HepG2 (cell line): Measurements from ENCODE around the gene CTF1. TPM values are rescaled to one million over a fixed set of nuclear protein-coding genes. Genes with fewer than 3 reads are reported as not detected.

Experiments
- AFF4 ChIP-seq: sonication (generic); formaldehyde crosslinking; IDR thresholded peaks from 2 replicates; pipeline ENCODE4 v1.4.0; 2020; ENCODE audit warnings: missing genetic modification reagents
- ARHGAP35 ChIP-seq: sonication (generic); formaldehyde crosslinking; IDR thresholded peaks from 2 replicates; pipeline ENCODE4 v1.9.0; 2022; ENCODE audit warnings: mild to moderate bottlenecking, inconsistent platforms, moderate library complexity, missing genetic modification reagents, borderline replicate concordance
- ATRX ChIP-seq: sonication (generic); formaldehyde crosslinking; IDR thresholded peaks from 2 replicates; pipeline ENCODE4 v1.4.0; 2020; ENCODE audit warnings: missing genetic modification reagents, borderline replicate concordance
- BRD4 ChIP-seq: sonication (generic); formaldehyde crosslinking; IDR thresholded peaks from 2 replicates; pipeline ENCODE4 v1.4.0; 2020; ENCODE audit warnings: missing genetic modification reagents
- FLYWCH1 ChIP-seq: sonication (generic); formaldehyde crosslinking; IDR thresholded peaks from 2 replicates; pipeline ENCODE4 v1.8.1; 2023; ENCODE audit warnings: mild to moderate bottlenecking, missing genetic modification reagents
- HHEX ChIP-seq: IDR thresholded peaks from 2 replicates; pipeline ENCODE4 v1.6.1; 2016; ENCODE audit warnings: control low read depth
- KLF13 ChIP-seq: sonication (generic); formaldehyde crosslinking; IDR thresholded peaks from 2 replicates; pipeline ENCODE4 v1.4.0; 2020; ENCODE audit warnings: mild to moderate bottlenecking, missing genetic modification reagents
- KLF15 ChIP-seq: sonication (generic); formaldehyde crosslinking; IDR thresholded peaks from 2 replicates; pipeline ENCODE4 v1.8.1; 2023; ENCODE audit warnings: borderline replicate concordance, mild to moderate bottlenecking, inconsistent platforms, missing genetic modification reagents, mixed read lengths
- KLF6 ChIP-seq: IDR thresholded peaks from 2 replicates; pipeline ENCODE4 v1.8.0; 2016; ENCODE audit warnings: missing biosample characterization, missing genetic modification reagents
- NCOA1 ChIP-seq: sonication (generic); formaldehyde crosslinking; IDR thresholded peaks from 2 replicates; pipeline ENCODE4 v1.9.0; 2021; ENCODE audit warnings: missing genetic modification reagents
- SCMH1 ChIP-seq: sonication (generic); formaldehyde crosslinking; IDR thresholded peaks from 2 replicates; pipeline ENCODE4 v1.9.0; 2021; ENCODE audit warnings: missing genetic modification reagents, mild to moderate bottlenecking, borderline replicate concordance
- SMAD1 ChIP-seq: sonication (generic); formaldehyde crosslinking; IDR thresholded peaks from 2 replicates; pipeline ENCODE4 v1.4.0; 2020; ENCODE audit warnings: missing genetic modification reagents, low read depth, mild to moderate bottlenecking, borderline replicate concordance
- ZNF121 ChIP-seq: sonication (generic); formaldehyde crosslinking; IDR thresholded peaks from 2 replicates; pipeline ENCODE4 v1.5.0; 2020; ENCODE audit warnings: mild to moderate bottlenecking, missing genetic modification reagents
- ZNF20 ChIP-seq: sonication (generic); formaldehyde crosslinking; IDR thresholded peaks from 2 replicates; pipeline ENCODE4 v1.4.0; 2020; ENCODE audit warnings: mild to moderate bottlenecking, moderate library complexity, missing genetic modification reagents
- ZNF3 ChIP-seq: IDR thresholded peaks from 2 replicates; pipeline ENCODE4 v1.7.0; 2017; ENCODE audit warnings: inconsistent platforms
- ZNF512B ChIP-seq: sonication (generic); formaldehyde crosslinking; IDR thresholded peaks from 2 replicates; pipeline ENCODE4 v1.5.1; 2020; ENCODE audit warnings: missing genetic modification reagents, mild to moderate bottlenecking, borderline replicate concordance
- ZNF577 ChIP-seq: sonication (generic); formaldehyde crosslinking; IDR thresholded peaks from 2 replicates; pipeline ENCODE4 v1.4.0; 2020; ENCODE audit warnings: mild to moderate bottlenecking, low read depth, missing genetic modification reagents, borderline replicate concordance
- ZNF614 ChIP-seq: IDR thresholded peaks from 2 replicates; pipeline ENCODE4 v1.6.1; 2018; ENCODE audit warnings: missing biosample characterization, missing genetic modification reagents, inconsistent platforms, borderline replicate concordance
- ZNF720 ChIP-seq: sonication (generic); formaldehyde crosslinking; IDR thresholded peaks from 2 replicates; pipeline ENCODE4 v1.4.0; 2020; ENCODE audit warnings: missing genetic modification reagents
- ZSCAN9 ChIP-seq: IDR thresholded peaks from 2 replicates; pipeline ENCODE4 v1.6.1; 2016; ENCODE audit warnings: borderline replicate concordance
- polyA plus RNA-seq, 8 experiments: library from polyadenylated mRNA; depleted of rRNA in 3 of 8; stranded (reverse) in 7 of 8; unstranded in 1 of 8; fragments of >200 nt; fragmentation: Illumina TruSeq in 4 of 8; extraction: Trizol in 4 of 8; gene quantifications; 2 replicates each; pipeline versions ENCODE4 v1.2.1 to v1.2.3, GENCODE V29; 2011 to 2016; ENCODE audit warnings: low read depth in 4 of 8, missing spikeins in 1 of 8, mixed read lengths in 1 of 8; ENCODE audit not compliant: insufficient read depth in 1 of 8
- total RNA-seq, 5 experiments: library from RNA; depleted of rRNA; stranded (reverse); fragments of >200 nt; fragmentation: Illumina TruSeq; extraction: Trizol; gene quantifications; 2 replicates each; pipeline ENCODE4 v1.2.3, GENCODE V29; 2016; ENCODE audit warnings: low read depth in 1 of 5
- TF ChIP-seq, protein P1 (sequence below): sonication (generic); formaldehyde crosslinking; IDR thresholded peaks from 2 replicates; pipeline ENCODE4 v1.5.0; 2020; ENCODE audit warnings: mild to moderate bottlenecking, missing genetic modification reagents, moderate library complexity

CTF1 gene
- total and polyA plus RNA-seq, 2 of the 13 experiments (the other 11 are each of a cell fraction or from before 2014, with no cell fraction given): 0.13 to 1.8 TPM

GRCh38 chr16:30874821-30875717 is 21.3 kb upstream of the CTF1 start (continued):
- TF ChIP-seq ZNF512B (CRISPR knock-in tag): peak; percentile 97; the same call in 1 of the 2 replicates
- TF ChIP-seq ZNF577 (CRISPR knock-in tag): 0 out of 2 replicates have a peak, but pooled peaks have one; percentile 39
- TF ChIP-seq ZNF720 (CRISPR knock-in tag): no peak
- TF ChIP-seq ZSCAN9 (CRISPR knock-in tag): peak; percentile 99
- 0 out of 2 replicates have a peak, but pooled peaks have one; percentile 73 for TF ChIP-seq KLF15 (CRISPR knock-in tag)
- peak; percentile 93; the same call in 1 of the 2 replicates for TF ChIP-seq FLYWCH1 (CRISPR knock-in tag)
- peak; percentile 85 for TF ChIP-seq ZNF121 (CRISPR knock-in tag)
- TF ChIP-seq AFF4: no peak; the same call in 1 of the 2 replicates
- TF ChIP-seq, protein P1, sequence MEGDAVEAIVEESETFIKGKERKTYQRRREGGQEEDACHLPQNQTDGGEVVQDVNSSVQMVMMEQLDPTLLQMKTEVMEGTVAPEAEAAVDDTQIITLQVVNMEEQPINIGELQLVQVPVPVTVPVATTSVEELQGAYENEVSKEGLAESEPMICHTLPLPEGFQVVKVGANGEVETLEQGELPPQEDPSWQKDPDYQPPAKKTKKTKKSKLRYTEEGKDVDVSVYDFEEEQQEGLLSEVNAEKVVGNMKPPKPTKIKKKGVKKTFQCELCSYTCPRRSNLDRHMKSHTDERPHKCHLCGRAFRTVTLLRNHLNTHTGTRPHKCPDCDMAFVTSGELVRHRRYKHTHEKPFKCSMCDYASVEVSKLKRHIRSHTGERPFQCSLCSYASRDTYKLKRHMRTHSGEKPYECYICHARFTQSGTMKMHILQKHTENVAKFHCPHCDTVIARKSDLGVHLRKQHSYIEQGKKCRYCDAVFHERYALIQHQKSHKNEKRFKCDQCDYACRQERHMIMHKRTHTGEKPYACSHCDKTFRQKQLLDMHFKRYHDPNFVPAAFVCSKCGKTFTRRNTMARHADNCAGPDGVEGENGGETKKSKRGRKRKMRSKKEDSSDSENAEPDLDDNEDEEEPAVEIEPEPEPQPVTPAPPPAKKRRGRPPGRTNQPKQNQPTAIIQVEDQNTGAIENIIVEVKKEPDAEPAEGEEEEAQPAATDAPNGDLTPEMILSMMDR: peak; percentile 45
- TF ChIP-seq ZNF20 (CRISPR knock-in tag): peak; percentile 93
- TF ChIP-seq KLF6 (CRISPR knock-in tag): peak; percentile 98
- TF ChIP-seq ATRX (CRISPR knock-in tag): no peak
- TF ChIP-seq ZNF614 (CRISPR knock-in tag): peak; percentile 97
- TF ChIP-seq NCOA1 (CRISPR knock-in tag): no peak; the same call in 1 of the 2 replicates
- no peak for TF ChIP-seq SCMH1 (CRISPR knock-in tag)
- TF ChIP-seq HHEX (CRISPR knock-in tag): no peak
- peak; percentile 89; the same call in 1 of the 2 replicates for TF ChIP-seq KLF13
- TF ChIP-seq ARHGAP35 (CRISPR knock-in tag): peak; percentile 99
- peak; percentile 67; the same call in 1 of the 2 replicates for TF ChIP-seq ZNF3 (CRISPR knock-in tag)
- peak; percentile 94 for TF ChIP-seq BRD4 (CRISPR knock-in tag)
- peak; percentile 92; the same call in 1 of the 2 replicates for TF ChIP-seq SMAD1 (CRISPR knock-in tag)
